Measurements from ENCODE around the gene PLCG2.
"Not testable (repeated sequence)": the region's sequence is repeated elsewhere in the genome, so short reads cannot be mapped to it uniquely, and the experiment has no call there.

GRCh38 chr16:81977335-81977942 lies 198.3 kb downstream of the PLCG2 start:
- not testable (repeated sequence) for TF ChIP-seq POLR2A (IDR thresholded peaks at IDR 0.05; ENCODE audit: low read length); GATA1 (IDR thresholded peaks at IDR 0.05; ENCODE audit: low read depth, low read length)
